ENCODE data around the gene FYN.

- TF ChIP-seq JUNB (IDR thresholded peaks at IDR 0.05) (no peak), BACH1 (IDR thresholded peaks at IDR 0.05; ENCODE audit: borderline replicate concordance) (no peak), SPI1 (IDR thresholded peaks at IDR 0.05; ENCODE audit: borderline replicate concordance, insufficient read depth, low read depth, low read length) (no peak), TAF1 (IDR thresholded peaks at IDR 0.05; ENCODE audit: borderline replicate concordance, low read depth, low read length) (no peak), CTCF (IDR thresholded peaks at IDR 0.05 in 2 of 3, conservative IDR thresholded peaks at IDR 0.05 in 1 of 3; ENCODE audit: control insufficient read depth in 2 of 3, extremely low read depth in 1 of 3, insufficient read depth in 1 of 3, low read depth in 3 of 3, low read length in 3 of 3) (no peak), CREB1 (IDR thresholded peaks at IDR 0.05; ENCODE audit: low read depth) (no peak), SIN3A (IDR thresholded peaks at IDR 0.05; ENCODE audit: low read depth, low read length) (no peak)
These were observed 8.9 kb downstream of the FYN start for GRCh38 chr6:111864138-111865048.
